ENCODE data around the gene OSBPL8.
"Not testable (repeated sequence)": the region's sequence is repeated elsewhere in the genome, so short reads cannot be mapped to it uniquely, and the experiment has no call there.

Gene OSBPL8

GRCh38 chr12:76520348-76520747, 39.2 kb downstream of the OSBPL8 start:
- DNase-seq: no peak

GRCh38 chr12:76519538-76519937, 40.0 kb downstream of the OSBPL8 start:
- DNase-seq: no peak

GRCh38 chr12:76518699-76519098, 40.9 kb downstream of the OSBPL8 start:
- no peak for DNase-seq

- DNase-seq: no peak
Measured at GRCh38 chr12:76515271-76515670, 44.3 kb downstream of the OSBPL8 start.

GRCh38 chr12:76511116-76511716, 48.4 kb downstream of the OSBPL8 start:
- DNase-seq: not testable (repeated sequence)

GRCh38 chr12:76508128-76508980, 51.2 kb downstream of the OSBPL8 start:
- no peak for DNase-seq

- DNase-seq: no peak
Measured at GRCh38 chr12:76506149-76506548, 53.4 kb downstream of the OSBPL8 start.

GRCh38 chr12:76505050-76505449, 54.5 kb downstream of the OSBPL8 start:
- no peak for DNase-seq

GRCh38 chr12:76504606-76505005, 55.0 kb downstream of the OSBPL8 start:
- DNase-seq: no peak

GRCh38 chr12:76503957-76504356, 55.6 kb downstream of the OSBPL8 start:
- no peak for DNase-seq

- DNase-seq: no peak
Measured at GRCh38 chr12:76501390-76501789, 58.2 kb downstream of the OSBPL8 start.

GRCh38 chr12:76499136-76499535, 60.4 kb downstream of the OSBPL8 start:
- not testable (repeated sequence) for DNase-seq

- no peak for DNase-seq
Measured at GRCh38 chr12:76495556-76495955, 64.0 kb downstream of the OSBPL8 start.

GRCh38 chr12:76491292-76491691, 68.3 kb downstream of the OSBPL8 start:
- DNase-seq: no peak

- DNase-seq: no peak
Measured at GRCh38 chr12:76490763-76491162, 68.8 kb downstream of the OSBPL8 start.

- DNase-seq: no peak
Measured at GRCh38 chr12:76489737-76490136, 69.8 kb downstream of the OSBPL8 start.

- DNase-seq: no peak
Measured at GRCh38 chr12:76486011-76486410, 73.6 kb downstream of the OSBPL8 start.

GRCh38 chr12:76480796-76481195, 78.8 kb downstream of the OSBPL8 start:
- no peak for DNase-seq

- DNase-seq: no peak
Measured at GRCh38 chr12:76478045-76478444, 81.5 kb downstream of the OSBPL8 start.

GRCh38 chr12:76472862-76473261, 86.7 kb downstream of the OSBPL8 start:
- DNase-seq: not testable (repeated sequence)

- no peak for DNase-seq
Measured at GRCh38 chr12:76471579-76471978, 88.0 kb downstream of the OSBPL8 start.

- DNase-seq: no peak
Measured at GRCh38 chr12:76470028-76470939, 89.3 kb downstream of the OSBPL8 start.

GRCh38 chr12:76464631-76465166, 94.9 kb downstream of the OSBPL8 start:
- DNase-seq: no peak

All from activated naive CD4-positive, alpha-beta T cell (primary cell).